ENCODE measurements around the gene GUCA1A. TPM values are rescaled to one million over a fixed set of nuclear protein-coding genes. Genes with fewer than 3 reads are reported as not detected.

GUCA1A gene
- total RNA-seq, 1 experiment from 2014 or later = 17.2 TPM

DNA sequence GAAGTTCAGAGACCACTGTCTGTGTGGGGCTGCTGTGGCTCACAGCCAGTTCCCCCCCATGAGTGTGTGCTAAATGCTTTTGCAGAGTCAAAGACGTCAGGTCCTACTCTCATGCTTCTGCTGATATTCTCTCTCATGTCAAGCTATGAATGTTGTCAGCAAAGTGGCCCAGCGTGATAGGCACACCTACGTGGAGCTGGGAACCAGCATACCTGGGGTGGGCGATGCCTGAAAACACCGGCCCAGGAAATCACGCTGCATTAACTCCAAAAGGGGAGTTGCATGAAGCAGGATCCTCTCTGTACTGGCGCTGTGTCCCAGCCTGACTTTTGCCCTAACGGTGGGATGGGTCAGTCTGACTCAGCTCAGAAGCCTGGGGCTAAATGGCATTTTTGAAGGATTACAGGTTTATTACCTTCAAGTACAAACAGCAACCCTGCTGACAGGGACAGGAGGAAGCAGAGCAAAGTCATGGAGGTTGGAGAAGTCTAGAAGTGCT is 53.5 kb downstream of the GUCA1A start:
- H4K20me1 ChIP-seq (ENCODE audit: control insufficient read depth, insufficient read depth, insufficient read length) = no peaks in the 10 kb centered on the region
- H3K23me2 ChIP-seq (ENCODE audit: insufficient read length, low read depth, low read length, poor library complexity, severe bottlenecking) = no peaks in the 10 kb centered on the region
- no peak overlapping the region for H3K9ac ChIP-seq (ENCODE audit: extremely low read depth, insufficient read length, low read length)
- no peak overlapping the region for H3K27ac ChIP-seq (ENCODE audit: insufficient read length, low read depth, low read length)
- H3K27me3 Mint-ChIP-seq (ENCODE audit: low read depth) = no peaks in the 10 kb centered on the region
- H3K27me3 ChIP-seq (ENCODE audit: insufficient read depth, low read length) = no peaks in the 10 kb centered on the region
- no peak for DNase-seq
- H3T11ph ChIP-seq (ENCODE audit: low read length) = no peak overlapping the region
- peaks cover 3 to 25% (median 23%) of the 10 kb centered on the region in 3 experiments; a peak in 6 of 7 replicates for H3K36me3 Mint-ChIP-seq (ENCODE audit: insufficient read depth in 1 of 3, low read depth in 3 of 3)
- H4K8ac ChIP-seq (replicated peaks; ENCODE audit: insufficient read length, low read depth, low read length) = no peak overlapping the region
- peaks cover 0 to 5% of the 10 kb centered on the region in 2 experiments; a peak in 3 of 4 replicates for H3K4me1 Mint-ChIP-seq
- no peak overlapping the region for H2BK5ac ChIP-seq (ENCODE audit: insufficient read length, low read length)
- no peak overlapping the region for H3K4me2 ChIP-seq (ENCODE audit: insufficient read depth, insufficient read length, low read length)
- H3K4me1 ChIP-seq (ENCODE audit: insufficient read depth, low read length) = no peaks in the 10 kb centered on the region
- no peak overlapping the region for H2AK5ac ChIP-seq (ENCODE audit: insufficient read length, low read length)
- H2BK20ac ChIP-seq (ENCODE audit: low read depth, low read length, poor library complexity, severe bottlenecking) = no peak overlapping the region
- no peak overlapping the region for H3K4me3 Mint-ChIP-seq
- no peak overlapping the region for H3K18ac ChIP-seq (ENCODE audit: insufficient read length, low read depth, low read length)
- H3K9me3 Mint-ChIP-seq = no peaks in the 10 kb centered on the region
- no peak overlapping the region for H3K56ac ChIP-seq (ENCODE audit: insufficient read length, low read depth, low read length)
- no peak overlapping the region for H2BK120ac ChIP-seq (ENCODE audit: low read depth, low read length, poor library complexity, severe bottlenecking)
- no CpG with 5 or more reads among the region's 8 CpGs for WGBS (ENCODE audit: extremely low coverage, insufficient read length, low lambda C conversion rate)
- no peak overlapping the region for H2BK15ac ChIP-seq (ENCODE audit: low read depth, low read length)
- H3K27ac Mint-ChIP-seq = peak overlapping the region; percentile 81 to 91 (median 87); a peak in 5 of 7 replicates
- H3K4ac ChIP-seq (ENCODE audit: low read depth, low read length) = no peak overlapping the region
- H3K23ac ChIP-seq (ENCODE audit: insufficient read length, low read depth, low read length) = no peak overlapping the region
- TF ChIP-seq, protein P1, sequence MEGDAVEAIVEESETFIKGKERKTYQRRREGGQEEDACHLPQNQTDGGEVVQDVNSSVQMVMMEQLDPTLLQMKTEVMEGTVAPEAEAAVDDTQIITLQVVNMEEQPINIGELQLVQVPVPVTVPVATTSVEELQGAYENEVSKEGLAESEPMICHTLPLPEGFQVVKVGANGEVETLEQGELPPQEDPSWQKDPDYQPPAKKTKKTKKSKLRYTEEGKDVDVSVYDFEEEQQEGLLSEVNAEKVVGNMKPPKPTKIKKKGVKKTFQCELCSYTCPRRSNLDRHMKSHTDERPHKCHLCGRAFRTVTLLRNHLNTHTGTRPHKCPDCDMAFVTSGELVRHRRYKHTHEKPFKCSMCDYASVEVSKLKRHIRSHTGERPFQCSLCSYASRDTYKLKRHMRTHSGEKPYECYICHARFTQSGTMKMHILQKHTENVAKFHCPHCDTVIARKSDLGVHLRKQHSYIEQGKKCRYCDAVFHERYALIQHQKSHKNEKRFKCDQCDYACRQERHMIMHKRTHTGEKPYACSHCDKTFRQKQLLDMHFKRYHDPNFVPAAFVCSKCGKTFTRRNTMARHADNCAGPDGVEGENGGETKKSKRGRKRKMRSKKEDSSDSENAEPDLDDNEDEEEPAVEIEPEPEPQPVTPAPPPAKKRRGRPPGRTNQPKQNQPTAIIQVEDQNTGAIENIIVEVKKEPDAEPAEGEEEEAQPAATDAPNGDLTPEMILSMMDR (conservative IDR thresholded peaks at IDR 0.05) = no peak
- no peak overlapping the region for H3K14ac ChIP-seq (ENCODE audit: insufficient read depth, low read length)
- H2BK12ac ChIP-seq (ENCODE audit: insufficient read length, low read depth, low read length) = no peak overlapping the region
- no peaks in the 10 kb centered on the region for H3K79me1 ChIP-seq (ENCODE audit: insufficient read depth, low read depth, low read length, poor library complexity, severe bottlenecking)
- no peaks in the 10 kb centered on the region for H3K9me3 ChIP-seq (ENCODE audit: control insufficient read depth, low read depth, low read length)
- H4K91ac ChIP-seq (ENCODE audit: insufficient read length, low read depth, low read length) = no peak overlapping the region
- no peak overlapping the region for H2AFZ ChIP-seq (ENCODE audit: low read length)
- no peak overlapping the region for H4K5ac ChIP-seq (ENCODE audit: insufficient read length, low read depth, low read length)
- no peaks in the 10 kb centered on the region for H3K79me2 ChIP-seq (ENCODE audit: insufficient read depth, low read length)
